ENCODE data around the gene CWC15. TPM values are rescaled to one million over a fixed set of nuclear protein-coding genes. Genes with fewer than 3 reads are reported as not detected.
"Not testable (repeated sequence)": the region's sequence is repeated elsewhere in the genome, so short reads cannot be mapped to it uniquely, and the experiment has no call there.

The CWC15 gene
- total RNA-seq, 2 experiments from 2014 or later: 56.5 to 59.1 TPM

DNA sequence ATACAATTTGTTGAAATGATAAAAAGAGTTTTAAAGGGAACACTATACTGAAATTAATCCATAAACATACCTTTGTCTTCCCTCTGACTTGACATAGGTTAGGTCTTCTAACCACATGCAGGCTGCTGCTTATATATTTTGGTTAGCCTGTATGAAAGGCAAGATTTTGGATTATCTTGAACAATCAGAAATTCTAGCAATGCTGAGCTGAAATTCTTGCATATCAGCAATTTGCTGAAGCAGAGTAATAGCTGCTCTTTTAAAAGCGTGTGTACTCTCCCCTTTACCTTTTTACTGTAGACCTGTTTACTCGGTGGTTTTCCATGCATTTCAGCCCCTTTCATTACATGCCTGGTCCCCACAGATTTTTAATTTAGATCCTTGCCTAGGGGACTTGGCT, 34.0 kb downstream of the CWC15 start:
- H3K27me3 Mint-ChIP-seq: peaks cover 2% of the 10 kb centered on the region
- no peak overlapping the region for H3K27ac Mint-ChIP-seq
- CTCF ChIA-PET: no interaction called here
- POLR2A ChIA-PET: no interaction called here
- H3K4me3 Mint-ChIP-seq: no peak overlapping the region
- H3K36me3 Mint-ChIP-seq (ENCODE audit: low read depth): no peaks in the 10 kb centered on the region
- no peaks in the 10 kb centered on the region for H3K9me3 Mint-ChIP-seq
- H3K4me1 Mint-ChIP-seq: peaks cover 9% of the 10 kb centered on the region
- DNase-seq: no peak

DNA sequence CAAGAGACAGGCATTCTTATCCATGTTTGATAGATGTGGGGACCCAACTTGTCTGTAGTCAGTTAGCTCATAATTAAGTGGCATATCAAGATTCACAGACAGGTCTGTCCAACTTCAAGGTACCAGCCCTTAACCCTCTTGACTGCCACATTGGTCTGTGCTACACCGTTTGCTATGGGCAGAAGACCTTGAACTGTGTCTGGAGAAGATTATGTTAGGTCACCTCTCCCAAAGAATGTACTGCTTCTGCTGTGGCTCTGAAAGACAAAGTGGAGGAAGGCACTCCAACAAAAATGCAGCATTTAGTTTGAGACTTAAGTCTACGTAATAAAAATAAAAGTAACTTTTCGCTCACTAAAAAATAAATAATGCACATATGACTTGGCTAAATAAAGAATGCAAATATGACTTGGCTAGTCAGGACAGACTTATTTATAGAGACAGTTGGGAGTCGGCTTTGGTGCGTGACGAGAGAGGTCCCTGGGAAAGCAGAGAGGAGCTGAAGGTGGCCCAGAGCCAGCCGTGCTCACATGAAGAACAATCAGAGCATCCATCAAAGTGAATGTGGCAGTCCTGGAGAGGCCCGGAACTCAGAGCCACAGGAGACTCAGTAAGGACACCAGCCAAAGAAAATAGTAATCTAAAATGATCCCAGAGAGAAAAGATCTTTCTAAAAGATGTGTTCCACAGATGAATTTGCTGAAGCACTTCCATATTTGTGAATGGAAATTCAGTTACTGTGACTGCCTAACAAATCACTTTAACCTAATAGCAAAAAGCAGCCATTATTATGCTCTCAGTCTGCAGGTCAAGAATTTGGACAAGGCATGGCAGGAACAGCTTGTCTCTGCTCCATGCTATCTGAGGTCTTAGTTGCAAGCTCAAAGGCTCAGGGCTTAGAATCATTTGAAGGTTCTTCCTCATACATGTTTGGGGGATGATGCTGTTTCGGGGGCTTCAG, 35.0 kb downstream of the CWC15 start:
- Mint-ChIP-seq H3K36me3 (ENCODE audit: low read depth) (no peaks in the 10 kb centered on the region), H3K27me3 (peaks cover under 1% of the 10 kb centered on the region), H3K4me1 (peaks cover 16% of the 10 kb centered on the region), H3K27ac (no peak overlapping the region), H3K4me3 (no peak overlapping the region), H3K9me3 (no peaks in the 10 kb centered on the region)
- CTCF ChIA-PET: no interaction called here
- POLR2A ChIA-PET: no interaction called here
- DNase-seq: no peak

DNA sequence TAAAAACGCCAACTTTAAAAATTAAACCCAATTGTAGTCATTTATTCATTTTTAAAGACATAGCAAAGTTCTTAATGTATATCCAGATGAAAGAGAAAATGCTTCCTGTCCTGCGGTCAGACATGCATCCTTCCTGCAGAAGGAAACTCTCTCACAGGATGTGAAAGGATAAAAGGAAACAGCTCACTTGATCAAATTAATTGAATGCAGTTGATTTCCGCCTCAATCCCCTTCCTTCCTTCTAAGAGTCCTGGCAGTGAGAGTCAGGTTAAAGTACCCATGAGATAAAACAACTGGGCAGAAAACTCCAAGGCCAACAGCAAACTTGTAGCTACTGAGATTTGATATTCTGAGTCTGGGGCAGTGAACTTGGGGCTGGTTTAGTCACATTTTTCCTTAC, 38.5 kb downstream of the CWC15 start:
- Mint-ChIP-seq H3K27me3 (no peaks in the 10 kb centered on the region), H3K27ac (no peak overlapping the region), H3K36me3 (ENCODE audit: low read depth) (no peaks in the 10 kb centered on the region), H3K4me3 (no peak overlapping the region), H3K4me1 (peaks cover 16% of the 10 kb centered on the region), H3K9me3 (no peaks in the 10 kb centered on the region)
- ChIA-PET POLR2A (no interaction called here), CTCF (no interaction called here)
- no peak for DNase-seq

DNA sequence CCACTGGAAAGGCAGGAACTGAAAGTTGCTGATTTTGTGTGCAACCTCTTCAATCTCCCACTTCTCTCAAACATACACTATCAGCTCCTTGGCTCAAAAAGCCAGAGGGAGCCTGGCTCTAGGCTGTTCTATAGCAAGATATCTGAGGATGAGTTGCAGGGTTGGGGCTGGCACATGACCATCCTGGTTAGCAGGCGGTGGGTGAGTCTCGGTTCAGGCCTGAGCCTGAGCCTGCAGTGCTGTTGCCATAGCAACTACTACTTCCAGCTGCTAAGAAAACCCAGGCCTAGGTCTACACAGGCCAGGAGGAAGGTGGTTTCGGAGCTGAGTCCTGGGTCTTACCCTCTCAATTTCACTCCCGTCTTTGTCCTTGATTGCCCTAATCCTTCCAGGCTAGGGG, 39.0 kb downstream of the CWC15 start:
- H3K27me3 Mint-ChIP-seq: no peaks in the 10 kb centered on the region
- H3K27ac Mint-ChIP-seq: no peak overlapping the region
- ChIA-PET CTCF (no interaction called here), POLR2A (no interaction called here)
- no peaks in the 10 kb centered on the region for H3K9me3 Mint-ChIP-seq
- H3K4me1 Mint-ChIP-seq: peaks cover 16% of the 10 kb centered on the region
- DNase-seq: no peak
- H3K4me3 Mint-ChIP-seq: no peak overlapping the region
- no peaks in the 10 kb centered on the region for H3K36me3 Mint-ChIP-seq (ENCODE audit: low read depth)

DNA sequence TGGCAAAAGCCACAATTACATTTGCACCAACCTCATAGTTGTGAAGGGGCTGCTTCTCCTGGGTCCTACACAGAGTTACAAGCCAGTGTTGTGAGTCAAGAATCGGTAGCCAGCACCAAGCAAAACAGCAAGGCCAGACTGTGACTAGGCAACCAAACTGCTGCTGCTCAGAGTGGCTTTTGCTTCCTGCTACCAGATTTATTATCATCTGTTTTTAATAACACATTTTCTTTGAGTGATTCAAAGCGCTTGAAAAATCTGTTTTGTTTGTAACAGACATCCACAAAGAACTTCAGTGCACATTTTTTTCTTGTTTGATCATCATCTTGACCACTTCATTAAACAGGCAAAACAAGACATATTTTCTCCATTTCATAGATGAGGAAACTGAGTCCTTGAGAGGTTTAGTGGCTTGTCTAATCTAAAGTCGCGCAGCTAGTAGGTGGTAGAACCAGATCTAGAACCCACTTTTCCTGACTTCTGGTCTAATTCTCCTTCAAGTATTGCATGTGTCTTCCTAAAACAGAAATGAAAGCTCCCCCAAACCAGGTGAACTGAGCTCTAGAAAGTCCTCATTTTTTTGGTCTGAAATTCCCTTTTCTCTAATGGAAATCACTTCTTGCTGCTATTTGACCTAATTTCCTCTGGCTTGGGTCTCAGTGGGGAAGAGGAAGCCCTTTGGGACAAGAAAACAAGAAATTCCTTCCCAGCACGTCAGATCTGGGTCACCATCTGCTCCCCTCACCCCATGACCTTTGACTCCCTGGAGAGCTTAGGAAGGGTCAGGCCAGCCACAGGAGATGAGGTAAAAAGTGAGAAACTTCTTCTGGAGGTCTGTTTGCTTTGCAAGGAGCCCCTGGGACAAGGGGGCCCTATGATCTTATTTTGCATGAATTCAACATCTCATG, 39.9 kb downstream of the CWC15 start:
- Mint-ChIP-seq H3K27ac (no peak overlapping the region), H3K9me3 (no peaks in the 10 kb centered on the region), H3K4me3 (no peak overlapping the region), H3K4me1 (peaks cover 16% of the 10 kb centered on the region), H3K36me3 (ENCODE audit: low read depth) (no peaks in the 10 kb centered on the region), H3K27me3 (no peaks in the 10 kb centered on the region)
- ChIA-PET POLR2A (no interaction called here), CTCF (interaction anchor here (0.7 kb wide), 1 partner anchor 18 kb away, joined by 4 read pairs; no protein-coding TSS in a partner anchor)
- DNase-seq: no peak

DNA sequence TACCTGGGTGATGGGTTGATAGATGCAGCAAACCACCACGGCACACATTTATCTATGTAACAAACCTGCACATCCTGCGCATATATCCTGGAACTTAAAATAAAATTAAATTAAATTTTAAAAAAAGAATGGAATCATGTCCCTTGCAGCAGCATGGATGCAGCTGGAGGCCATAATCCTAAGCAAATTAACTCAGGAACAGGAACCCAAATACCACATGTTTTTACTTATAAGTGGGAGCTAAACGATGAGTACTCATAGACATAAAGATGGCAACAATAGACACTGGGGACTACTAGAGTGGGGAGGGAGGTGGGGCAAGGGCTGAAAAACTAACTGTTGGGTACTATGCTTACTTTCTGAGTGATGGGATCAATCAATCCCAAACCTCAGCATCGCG, 40.9 kb downstream of the CWC15 start:
- peaks cover 16% of the 10 kb centered on the region for H3K4me1 Mint-ChIP-seq
- H3K9me3 Mint-ChIP-seq: no peaks in the 10 kb centered on the region
- no peak for DNase-seq
- ChIA-PET CTCF (no interaction called here), POLR2A (no interaction called here)
- H3K4me3 Mint-ChIP-seq: no peak overlapping the region
- H3K27ac Mint-ChIP-seq: no peak overlapping the region
- no peaks in the 10 kb centered on the region for H3K36me3 Mint-ChIP-seq (ENCODE audit: low read depth)
- no peaks in the 10 kb centered on the region for H3K27me3 Mint-ChIP-seq

DNA sequence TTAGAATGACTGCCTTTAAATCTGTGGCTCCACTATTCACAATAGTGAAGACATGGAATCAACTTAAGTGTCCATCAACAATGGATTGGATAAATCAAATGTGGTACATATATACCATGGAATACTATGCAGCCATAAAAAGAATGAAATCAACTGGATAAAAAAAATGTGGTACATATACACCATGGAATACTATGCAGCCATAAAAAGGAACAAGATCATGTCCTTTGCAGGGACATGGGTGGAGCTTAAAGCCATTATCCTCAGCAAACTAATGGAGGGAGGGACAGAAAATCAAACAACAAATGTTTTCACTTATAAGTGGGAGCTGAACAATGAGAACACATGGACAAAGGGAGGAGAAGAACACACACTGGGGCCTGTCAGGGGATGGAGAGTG, 41.3 kb downstream of the CWC15 start:
- H3K4me1 Mint-ChIP-seq: peaks cover 16% of the 10 kb centered on the region
- H3K4me3 Mint-ChIP-seq; H3K27ac Mint-ChIP-seq; H3K9me3 Mint-ChIP-seq; H3K27me3 Mint-ChIP-seq; CTCF ChIA-PET; POLR2A ChIA-PET; DNase-seq; H3K36me3 Mint-ChIP-seq (ENCODE audit: low read depth): not testable (repeated sequence)

DNA sequence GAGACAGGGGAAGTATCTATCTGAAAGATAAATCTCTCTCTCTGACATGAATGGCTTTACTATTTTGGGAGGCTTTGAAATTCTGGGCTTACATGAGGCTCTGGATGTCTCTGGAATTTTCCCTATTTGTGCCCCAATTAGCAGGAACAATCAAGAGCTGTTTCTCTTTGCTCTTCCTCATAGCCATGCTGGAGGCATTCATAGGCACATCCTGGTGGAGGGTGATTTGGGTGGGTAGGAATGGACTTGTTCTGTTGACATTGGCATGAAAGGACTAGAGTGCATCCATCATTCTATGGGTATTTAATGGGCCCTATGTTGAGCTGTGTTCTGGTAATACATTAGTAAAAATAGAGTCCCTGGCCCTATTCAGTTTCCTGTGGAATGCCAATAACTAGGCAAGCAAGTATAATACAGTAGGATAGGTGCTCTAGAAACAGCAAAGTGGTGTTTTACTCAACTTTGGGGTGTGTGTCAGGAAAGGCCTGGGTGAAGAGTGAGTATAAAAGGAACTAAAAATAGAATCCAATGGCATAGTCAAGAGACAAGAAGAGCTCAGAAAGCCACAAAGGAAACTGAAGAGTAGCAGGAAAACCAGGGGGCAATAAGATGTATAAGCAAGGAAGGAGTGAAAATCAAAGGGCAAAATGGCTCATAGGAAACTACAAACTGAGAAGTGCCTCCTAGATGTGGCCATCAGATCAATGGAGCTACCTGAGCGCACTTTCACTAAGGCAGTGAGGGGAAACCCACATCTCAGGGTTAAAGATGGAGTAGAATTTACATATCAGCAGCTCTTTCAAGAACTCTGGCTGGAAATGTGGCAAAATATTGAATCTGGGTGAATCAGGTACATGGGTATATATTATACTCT, 45.0 kb downstream of the CWC15 start:
- ChIA-PET CTCF (no interaction called here), POLR2A (interaction anchor here (1.0 to 1.2 kb wide), 2 partner anchors 32 to 139 kb away, joined by 3 to 4 read pairs; no protein-coding TSS in a partner anchor)

DNA sequence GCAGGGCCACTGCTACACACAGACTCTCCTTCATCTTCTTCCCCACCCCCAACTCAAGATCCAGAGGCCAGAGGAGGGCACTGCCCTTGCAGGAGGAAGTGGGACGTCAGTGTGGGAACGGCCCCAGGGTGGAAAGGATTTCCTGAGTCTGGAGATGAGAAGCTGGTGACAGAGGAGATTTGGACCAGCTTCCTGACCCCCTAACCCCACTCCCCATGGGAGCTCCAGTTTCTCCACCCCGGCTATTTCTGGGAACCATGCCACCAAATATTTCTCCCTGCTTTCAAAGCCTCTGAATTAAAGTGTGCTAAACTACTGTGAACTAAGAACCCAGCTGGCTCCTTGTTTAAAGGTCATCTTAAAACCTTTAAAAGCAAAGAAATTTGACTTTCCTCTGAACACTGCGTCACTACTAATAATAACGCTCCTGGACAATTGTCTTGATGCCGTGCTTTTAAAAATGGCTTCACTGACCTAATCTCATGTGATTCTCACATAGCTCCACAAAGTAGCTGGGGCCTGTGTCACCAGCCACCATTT, 46.6 kb downstream of the CWC15 start:
- peaks cover 22% of the 10 kb centered on the region for H3K4me1 Mint-ChIP-seq
- CTCF ChIA-PET: interaction anchor here (0.6 kb wide), 1 partner anchor 27 kb away, joined by 4 read pairs; no protein-coding TSS in a partner anchor
- DNase-seq: no peak

More for the DNA sequence above, 45.0 kb downstream of the CWC15 start:
- DNase-seq: no peak
- peaks cover 12% of the 10 kb centered on the region for H3K9me3 Mint-ChIP-seq
- peaks cover 14% of the 10 kb centered on the region for H3K36me3 Mint-ChIP-seq (ENCODE audit: low read depth)
- no peak overlapping the region for H3K4me3 Mint-ChIP-seq
- H3K27me3 Mint-ChIP-seq: no peaks in the 10 kb centered on the region
- peaks cover 22% of the 10 kb centered on the region for H3K4me1 Mint-ChIP-seq
- no peak overlapping the region for H3K27ac Mint-ChIP-seq

DNA sequence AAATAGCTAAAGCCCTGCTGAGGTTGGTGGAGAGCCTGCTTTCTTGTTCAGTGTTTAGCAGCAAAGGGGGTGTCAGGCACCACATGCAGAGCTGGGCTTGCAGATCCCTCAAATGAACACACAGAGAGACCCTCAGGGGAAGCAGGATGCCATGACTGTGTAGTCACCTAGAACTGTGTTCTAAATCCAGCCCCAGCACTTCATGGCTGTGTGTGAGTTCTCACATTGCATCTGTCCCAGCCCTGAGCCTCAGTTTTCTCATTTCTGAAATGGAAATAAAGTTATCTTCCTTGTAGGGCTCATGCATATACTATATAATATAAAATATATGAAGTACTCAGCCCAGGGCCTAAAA, 47.1 kb downstream of the CWC15 start:
- CTCF ChIA-PET: no interaction called here

More for the DNA sequence above, 46.6 kb downstream of the CWC15 start:
- Mint-ChIP-seq H3K27me3 (no peaks in the 10 kb centered on the region), H3K9me3 (peaks cover 12% of the 10 kb centered on the region), H3K4me3 (no peak overlapping the region), H3K36me3 (ENCODE audit: low read depth) (peaks cover 14% of the 10 kb centered on the region), H3K27ac (no peak overlapping the region)
- POLR2A ChIA-PET: no interaction called here

DNA sequence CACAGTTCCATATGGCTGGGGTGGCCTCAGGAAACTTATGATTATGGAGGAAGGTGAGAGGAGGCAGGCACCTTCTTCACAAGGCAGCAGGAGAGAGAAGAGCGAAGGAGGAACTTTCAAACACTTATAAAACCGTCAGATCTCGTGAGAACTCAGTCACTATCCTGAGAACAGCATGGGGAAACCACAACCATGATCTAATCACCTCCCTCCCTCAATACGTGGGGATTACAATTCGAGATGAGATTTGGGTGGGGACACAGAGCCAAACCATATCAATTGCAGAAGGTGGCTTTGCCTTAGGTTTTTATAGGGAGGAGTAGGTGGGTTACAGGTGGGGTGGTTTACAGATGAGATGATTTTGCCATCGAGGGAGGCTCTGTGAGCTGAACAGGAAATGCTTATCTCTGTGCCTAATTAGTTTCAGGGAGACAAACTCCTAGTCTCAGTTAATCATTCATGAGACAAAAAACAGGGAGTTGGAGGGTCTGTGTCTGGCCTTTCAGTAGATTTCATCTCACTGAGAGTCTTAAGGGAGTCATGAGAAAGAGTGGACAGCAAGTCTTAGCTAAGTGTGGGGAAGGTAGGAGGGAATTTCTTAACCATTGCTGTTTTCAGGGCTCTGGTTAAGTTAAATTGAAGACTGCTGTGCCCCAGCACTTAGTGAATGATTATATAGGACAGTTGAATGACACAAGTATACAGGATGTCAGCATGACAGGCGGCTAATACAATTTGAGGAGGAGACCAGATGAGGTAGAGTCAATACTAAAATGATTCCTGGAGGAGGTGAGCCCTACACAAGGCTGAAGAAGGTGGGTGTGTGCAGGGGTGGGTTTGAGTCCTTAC, 47.7 kb downstream of the CWC15 start:
- Mint-ChIP-seq H3K4me1 (peaks cover 22% of the 10 kb centered on the region), H3K27ac (peak overlapping the region; percentile 82), H3K4me3 (no peak overlapping the region)

More for the DNA sequence above, 47.1 kb downstream of the CWC15 start:
- Mint-ChIP-seq H3K4me1 (peaks cover 22% of the 10 kb centered on the region), H3K36me3 (ENCODE audit: low read depth) (peaks cover 14% of the 10 kb centered on the region), H3K9me3 (peaks cover 12% of the 10 kb centered on the region), H3K27me3 (no peaks in the 10 kb centered on the region), H3K4me3 (no peak overlapping the region), H3K27ac (no peak overlapping the region)
- DNase-seq: no peak
- POLR2A ChIA-PET: interaction anchor here (0.8 kb wide), 1 partner anchor 47 kb away, joined by 5 read pairs; the partner anchor contains the start of genes CWC15 and KDM4D

More for the DNA sequence above, 47.7 kb downstream of the CWC15 start:
- ChIA-PET POLR2A (interaction anchor here (0.8 to 1.9 kb wide), 2 partner anchors 48 kb away, joined by 5 to 8 read pairs; partner anchors contain the start of genes CWC15 and KDM4D), CTCF (interaction anchor here (1.1 kb wide), 1 partner anchor 29 kb away, joined by 3 read pairs; no protein-coding TSS in a partner anchor)
- peaks cover 12% of the 10 kb centered on the region for H3K9me3 Mint-ChIP-seq
- DNase-seq: no peak
- H3K27me3 Mint-ChIP-seq: no peaks in the 10 kb centered on the region
- H3K36me3 Mint-ChIP-seq (ENCODE audit: low read depth): peaks cover 14% of the 10 kb centered on the region
